GM18861 (cell line): ENCODE results near the gene GRK6.
"Not testable (repeated sequence)": the region's sequence is repeated elsewhere in the genome, so short reads cannot be mapped to it uniquely, and the experiment has no call there.

Experiments
- ATAC-seq: cut with Tn5 transposase; IDR thresholded peaks from one replicate; pipeline ENCODE4 v1.9.1; 2021; ENCODE audit not compliant: unreplicated experiment

Gene GRK6

GRCh38 chr5:177483994-177484901 lies 57.8 kb downstream of the GRK6 start:
- no peak for ATAC-seq

GRCh38 chr5:177484902-177485549 lies 58.5 kb downstream of the GRK6 start:
- no peak for ATAC-seq

- not testable (repeated sequence) for ATAC-seq
Observed at GRCh38 chr5:177485753-177486152, 59.3 kb downstream of the GRK6 start.

GRCh38 chr5:177486256-177486655 lies 59.8 kb downstream of the GRK6 start:
- no peak for ATAC-seq

GRCh38 chr5:177487144-177487543 lies 60.7 kb downstream of the GRK6 start:
- ATAC-seq, result no peak

- ATAC-seq, result no peak
Observed at GRCh38 chr5:177487975-177488374, 61.5 kb downstream of the GRK6 start.

GRCh38 chr5:177489119-177489716 lies 62.7 kb downstream of the GRK6 start:
- no peak for ATAC-seq

- no peak for ATAC-seq
Observed at GRCh38 chr5:177490311-177490991, 64.0 kb downstream of the GRK6 start.

- no peak for ATAC-seq
Observed at GRCh38 chr5:177490992-177491391, 64.5 kb downstream of the GRK6 start.

GRCh38 chr5:177491429-177491945 lies 65.0 kb downstream of the GRK6 start:
- ATAC-seq, result no peak

- no peak for ATAC-seq
Observed at GRCh38 chr5:177491983-177492746, 65.7 kb downstream of the GRK6 start.
